GM18519 (cell line): ENCODE measurements around the gene SPECC1L.

Experiments
- ATAC-seq: cut with Tn5 transposase; IDR thresholded peaks from one replicate; pipeline ENCODE4 v1.9.1; 2021; ENCODE audit warnings: mild to moderate bottlenecking, moderate library complexity; ENCODE audit not compliant: unreplicated experiment, low FRiP score

Gene SPECC1L

GRCh38 chr22:24410110-24410856 is 139.7 kb downstream of the SPECC1L start:
- no peak for ATAC-seq

GRCh38 chr22:24411256-24412004 is 140.8 kb downstream of the SPECC1L start:
- no peak for ATAC-seq

- ATAC-seq = no peak
Observed at GRCh38 chr22:24412274-24412673, 141.6 kb downstream of the SPECC1L start.

- no peak for ATAC-seq
Observed at GRCh38 chr22:24413271-24413670, 142.6 kb downstream of the SPECC1L start.

GRCh38 chr22:24413736-24414385 is 143.2 kb downstream of the SPECC1L start:
- ATAC-seq = no peak

GRCh38 chr22:24414523-24414922 is 143.9 kb downstream of the SPECC1L start:
- ATAC-seq = no peak

- ATAC-seq = no peak
Observed at GRCh38 chr22:24414984-24415945, 144.6 kb downstream of the SPECC1L start.

- no peak for ATAC-seq
Observed at GRCh38 chr22:24416095-24416494, 145.5 kb downstream of the SPECC1L start.

GRCh38 chr22:24416611-24417010 is 146.0 kb downstream of the SPECC1L start:
- ATAC-seq = no peak

GRCh38 chr22:24417200-24417599 is 146.6 kb downstream of the SPECC1L start:
- no peak for ATAC-seq

- ATAC-seq = no peak
Observed at GRCh38 chr22:24417901-24418641, 147.4 kb downstream of the SPECC1L start.

GRCh38 chr22:24418786-24419474 is 148.3 kb downstream of the SPECC1L start:
- ATAC-seq = no peak

- ATAC-seq = no peak
Observed at GRCh38 chr22:24419475-24419850, 148.8 kb downstream of the SPECC1L start.

- no peak for ATAC-seq
Observed at GRCh38 chr22:24420072-24420976, 149.7 kb downstream of the SPECC1L start.

GRCh38 chr22:24420977-24421343 is 150.3 kb downstream of the SPECC1L start:
- no peak for ATAC-seq

GRCh38 chr22:24421428-24421931 is 150.8 kb downstream of the SPECC1L start:
- no peak for ATAC-seq

GRCh38 chr22:24422102-24422665 is 151.6 kb downstream of the SPECC1L start:
- ATAC-seq = no peak
